Measurements from ENCODE around the gene KDM4B.

GRCh38 chr19:5003781-5004180 lies 34.9 kb downstream of the KDM4B start:
- TF ChIP-seq POLR2AphosphoS5 (IDR thresholded peaks at IDR 0.05; ENCODE audit: low read depth, low read length) (no peak), POLR2A (IDR thresholded peaks at IDR 0.05; ENCODE audit: low read depth, low read length) (no peak), TAF1 (IDR thresholded peaks at IDR 0.05; ENCODE audit: borderline replicate concordance, low read depth, low read length) (no peak)

All from GM12892 (cell line).